ENCODE measurements around the gene RAB6C.
"Not testable (repeated sequence)": the region's sequence is repeated elsewhere in the genome, so short reads cannot be mapped to it uniquely, and the experiment has no call there.

Gene RAB6C

DNA sequence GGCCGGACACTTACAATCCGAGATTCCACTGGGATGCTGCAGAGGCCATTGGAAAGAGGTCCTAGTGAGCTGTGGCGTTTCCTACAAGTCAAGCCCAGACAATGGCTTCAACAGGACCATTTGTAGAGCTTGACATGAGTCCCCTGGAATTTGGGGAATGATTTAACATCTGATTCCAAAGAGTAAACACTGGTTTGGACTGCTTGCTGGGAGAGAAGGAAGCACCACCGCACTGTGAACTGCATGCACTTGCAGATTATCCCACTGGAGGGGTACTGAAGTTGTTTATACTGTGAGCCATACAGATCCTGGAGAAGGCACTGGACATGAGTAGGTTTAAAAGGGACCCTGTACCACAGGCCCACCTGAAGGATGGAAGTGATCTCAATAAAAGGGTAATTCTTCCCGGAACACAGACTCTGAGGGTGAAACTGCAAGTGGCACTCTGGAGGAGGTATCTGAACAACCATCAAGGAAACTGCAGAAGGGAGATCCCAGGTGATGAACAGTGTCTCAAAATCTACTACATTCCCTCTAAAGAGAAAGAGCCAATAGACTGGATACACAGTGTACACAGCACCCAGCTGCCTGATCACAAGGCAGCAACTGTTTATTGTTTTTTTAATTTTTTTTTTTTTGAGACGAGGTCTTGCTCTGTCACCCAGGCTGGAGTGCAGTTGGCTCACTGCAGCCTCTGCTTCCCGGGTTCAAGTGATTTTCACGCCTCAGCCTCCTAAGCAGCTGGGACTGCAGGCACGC lies 4.3 kb upstream of the RAB6C start:
- no peak overlapping the region for H2AFZ ChIP-seq (ENCODE audit: low read depth, low read length, severe bottlenecking)
- H3K4me2 ChIP-seq (ENCODE audit: low read depth, low read length, poor library complexity, severe bottlenecking) = no peak overlapping the region
- no peak overlapping the region for H3K4me3 ChIP-seq (ENCODE audit: insufficient read depth, low read length, poor library complexity, severe bottlenecking)
- no peak for TF ChIP-seq EZH2phosphoT487 (conservative IDR thresholded peaks at IDR 0.05; ENCODE audit: low read length)
- TF ChIP-seq, protein P1, sequence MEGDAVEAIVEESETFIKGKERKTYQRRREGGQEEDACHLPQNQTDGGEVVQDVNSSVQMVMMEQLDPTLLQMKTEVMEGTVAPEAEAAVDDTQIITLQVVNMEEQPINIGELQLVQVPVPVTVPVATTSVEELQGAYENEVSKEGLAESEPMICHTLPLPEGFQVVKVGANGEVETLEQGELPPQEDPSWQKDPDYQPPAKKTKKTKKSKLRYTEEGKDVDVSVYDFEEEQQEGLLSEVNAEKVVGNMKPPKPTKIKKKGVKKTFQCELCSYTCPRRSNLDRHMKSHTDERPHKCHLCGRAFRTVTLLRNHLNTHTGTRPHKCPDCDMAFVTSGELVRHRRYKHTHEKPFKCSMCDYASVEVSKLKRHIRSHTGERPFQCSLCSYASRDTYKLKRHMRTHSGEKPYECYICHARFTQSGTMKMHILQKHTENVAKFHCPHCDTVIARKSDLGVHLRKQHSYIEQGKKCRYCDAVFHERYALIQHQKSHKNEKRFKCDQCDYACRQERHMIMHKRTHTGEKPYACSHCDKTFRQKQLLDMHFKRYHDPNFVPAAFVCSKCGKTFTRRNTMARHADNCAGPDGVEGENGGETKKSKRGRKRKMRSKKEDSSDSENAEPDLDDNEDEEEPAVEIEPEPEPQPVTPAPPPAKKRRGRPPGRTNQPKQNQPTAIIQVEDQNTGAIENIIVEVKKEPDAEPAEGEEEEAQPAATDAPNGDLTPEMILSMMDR (IDR thresholded peaks at IDR 0.05; ENCODE audit: insufficient read depth, low read length, poor library complexity, severe bottlenecking) = no peak
- H3K9ac ChIP-seq (ENCODE audit: low read length) = no peak overlapping the region
- no peaks in the 10 kb centered on the region for H4K20me1 ChIP-seq (ENCODE audit: low read depth, low read length)
- no peaks in the 10 kb centered on the region for H3K9me2 ChIP-seq (replicated peaks; ENCODE audit: insufficient read depth, low read length)
- no peaks in the 10 kb centered on the region for H3K79me2 ChIP-seq (ENCODE audit: insufficient read depth, low read length)
- no peaks in the 10 kb centered on the region for H3K9me3 ChIP-seq (ENCODE audit: insufficient read depth, low read length)
- no peaks in the 10 kb centered on the region for H3K36me3 ChIP-seq (ENCODE audit: low read length)
- H3K27ac ChIP-seq (ENCODE audit: low read depth, low read length) = no peak overlapping the region
- H3K27me3 ChIP-seq (ENCODE audit: low read length) = no peaks in the 10 kb centered on the region
- no peaks in the 10 kb centered on the region for H3F3A ChIP-seq (ENCODE audit: insufficient read depth)

DNA sequence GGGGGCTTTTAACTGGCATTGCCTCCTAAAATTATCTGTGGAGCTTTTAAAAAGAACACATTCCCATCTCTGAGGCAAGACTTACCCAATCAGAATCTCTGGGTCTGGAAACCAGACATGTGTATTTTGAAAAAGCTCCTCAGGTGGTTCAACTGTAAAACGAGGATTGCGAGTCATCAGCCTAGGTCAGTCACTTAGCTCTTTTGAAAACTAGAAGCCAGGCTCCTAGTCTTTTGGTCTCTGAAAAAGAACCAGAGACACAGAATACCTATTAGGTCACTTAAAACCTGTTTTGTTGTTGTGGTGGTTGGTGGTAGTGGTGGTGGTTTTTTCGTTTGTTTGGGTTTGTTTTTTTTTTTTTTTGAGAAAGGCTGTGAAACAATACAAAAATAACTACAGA lies 2.5 kb upstream of the RAB6C start:
- not testable (repeated sequence) for H3K4me3 ChIP-seq (ENCODE audit: insufficient read depth, low read length, poor library complexity, severe bottlenecking); H3K79me2 ChIP-seq (ENCODE audit: insufficient read depth, low read length); H3F3A ChIP-seq (ENCODE audit: insufficient read depth); H3K9me3 ChIP-seq (ENCODE audit: insufficient read depth, low read length); H4K20me1 ChIP-seq (ENCODE audit: low read depth, low read length); H3K27ac ChIP-seq (ENCODE audit: low read depth, low read length); H3K27me3 ChIP-seq (ENCODE audit: low read length); H3K9me2 ChIP-seq (replicated peaks; ENCODE audit: insufficient read depth, low read length); H3K9ac ChIP-seq (ENCODE audit: low read length); H2AFZ ChIP-seq (ENCODE audit: low read depth, low read length, severe bottlenecking); H3K36me3 ChIP-seq (ENCODE audit: low read length); H3K4me2 ChIP-seq (ENCODE audit: low read depth, low read length, poor library complexity, severe bottlenecking)

- Histone ChIP-seq H3F3A (ENCODE audit: insufficient read depth) (no peaks in the 10 kb centered on the region), H3K9me2 (replicated peaks; ENCODE audit: insufficient read depth, low read length) (no peaks in the 10 kb centered on the region), H3K9ac (ENCODE audit: low read length) (no peak overlapping the region), H3K36me3 (ENCODE audit: low read length) (no peaks in the 10 kb centered on the region), H3K79me2 (ENCODE audit: insufficient read depth, low read length) (no peaks in the 10 kb centered on the region), H3K27ac (ENCODE audit: low read depth, low read length) (no peak overlapping the region), H4K20me1 (ENCODE audit: low read depth, low read length) (no peaks in the 10 kb centered on the region), H3K27me3 (ENCODE audit: low read length) (no peaks in the 10 kb centered on the region), H3K4me3 (ENCODE audit: insufficient read depth, low read length, poor library complexity, severe bottlenecking) (no peak overlapping the region), H3K4me2 (ENCODE audit: low read depth, low read length, poor library complexity, severe bottlenecking) (no peak overlapping the region), H3K9me3 (ENCODE audit: insufficient read depth, low read length) (no peaks in the 10 kb centered on the region), H2AFZ (ENCODE audit: low read depth, low read length, severe bottlenecking) (no peak overlapping the region)
- TF ChIP-seq, protein P1 (IDR thresholded peaks at IDR 0.05; ENCODE audit: insufficient read depth, low read length, poor library complexity, severe bottlenecking) = no peak
- no peak for TF ChIP-seq EZH2phosphoT487 (conservative IDR thresholded peaks at IDR 0.05; ENCODE audit: low read length)
Measured at GRCh38 chr2:129977986-129978385, 1.5 kb upstream of the RAB6C start.

DNA sequence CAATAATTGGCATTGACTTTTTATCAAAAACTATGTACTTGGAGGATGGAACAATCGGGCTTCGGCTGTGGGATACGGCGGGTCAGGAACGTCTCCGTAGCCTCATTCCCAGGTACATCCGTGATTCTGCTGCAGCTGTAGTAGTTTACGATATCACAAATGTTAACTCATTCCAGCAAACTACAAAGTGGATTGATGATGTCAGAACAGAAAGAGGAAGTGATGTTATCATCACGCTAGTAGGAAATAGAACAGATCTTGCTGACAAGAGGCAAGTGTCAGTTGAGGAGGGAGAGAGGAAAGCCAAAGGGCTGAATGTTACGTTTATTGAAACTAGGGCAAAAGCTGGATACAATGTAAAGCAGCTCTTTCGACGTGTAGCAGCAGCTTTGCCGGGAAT lies 780 bp downstream of the RAB6C start:
- H3K36me3 ChIP-seq (ENCODE audit: low read length); H3K4me3 ChIP-seq (ENCODE audit: insufficient read depth, low read length, poor library complexity, severe bottlenecking); H3F3A ChIP-seq (ENCODE audit: insufficient read depth); H3K9me3 ChIP-seq (ENCODE audit: insufficient read depth, low read length); H3K79me2 ChIP-seq (ENCODE audit: insufficient read depth, low read length); H3K9ac ChIP-seq (ENCODE audit: low read length); H3K27me3 ChIP-seq (ENCODE audit: low read length); H3K4me2 ChIP-seq (ENCODE audit: low read depth, low read length, poor library complexity, severe bottlenecking); H2AFZ ChIP-seq (ENCODE audit: low read depth, low read length, severe bottlenecking); H3K27ac ChIP-seq (ENCODE audit: low read depth, low read length); H4K20me1 ChIP-seq (ENCODE audit: low read depth, low read length); H3K9me2 ChIP-seq (replicated peaks; ENCODE audit: insufficient read depth, low read length): not testable (repeated sequence)

GRCh38 chr2:129981689-129982088 lies 2.2 kb downstream of the RAB6C start:
- H3K27me3 ChIP-seq (ENCODE audit: low read length); H3K36me3 ChIP-seq (ENCODE audit: low read length); H3K9me2 ChIP-seq (replicated peaks; ENCODE audit: insufficient read depth, low read length); H2AFZ ChIP-seq (ENCODE audit: low read depth, low read length, severe bottlenecking); H3K27ac ChIP-seq (ENCODE audit: low read depth, low read length); H3K9ac ChIP-seq (ENCODE audit: low read length); H4K20me1 ChIP-seq (ENCODE audit: low read depth, low read length); H3K79me2 ChIP-seq (ENCODE audit: insufficient read depth, low read length); H3K4me2 ChIP-seq (ENCODE audit: low read depth, low read length, poor library complexity, severe bottlenecking); H3F3A ChIP-seq (ENCODE audit: insufficient read depth); H3K4me3 ChIP-seq (ENCODE audit: insufficient read depth, low read length, poor library complexity, severe bottlenecking); H3K9me3 ChIP-seq (ENCODE audit: insufficient read depth, low read length): not testable (repeated sequence)

Data from SU-DHL-6 (cell line).